Measurements from ENCODE around the gene NHEJ1.

DNA sequence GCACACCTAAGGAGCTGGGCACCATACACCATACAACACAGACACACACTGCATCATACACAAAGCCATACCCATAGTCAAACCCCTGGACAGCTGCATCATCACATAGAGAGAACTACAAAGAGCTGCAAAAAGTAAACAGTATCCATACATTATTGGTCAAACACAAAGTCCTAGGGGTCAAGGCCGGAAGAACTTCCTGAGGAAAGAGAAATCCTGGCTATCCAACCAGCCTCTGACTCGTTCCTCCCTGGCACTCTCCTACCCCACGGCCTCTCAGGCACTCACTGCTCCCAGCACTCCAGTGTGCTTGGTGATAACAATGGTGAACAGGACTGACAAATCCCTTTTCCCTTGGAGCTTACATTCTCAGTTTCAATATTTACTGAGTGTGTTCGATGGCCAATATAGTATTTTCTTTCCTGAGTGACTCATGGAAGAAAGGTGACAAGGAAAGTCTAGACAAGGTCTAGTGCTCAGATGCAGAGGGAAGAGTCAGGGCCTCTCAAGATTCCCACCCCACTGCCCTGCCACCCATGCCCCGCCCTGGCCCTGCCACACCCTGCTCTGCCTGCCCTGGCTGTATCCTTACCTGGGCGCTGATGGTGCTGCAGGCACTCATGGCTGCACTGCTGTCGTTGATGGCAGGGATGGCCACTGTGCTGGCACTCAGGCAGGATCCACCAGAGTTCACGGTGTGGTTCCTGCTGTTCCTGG is 122.7 kb downstream of the NHEJ1 start:
- TF ChIP-seq EP300 (IDR thresholded peaks at IDR 0.05; ENCODE audit: borderline replicate concordance in 1 of 2, low read depth in 1 of 2, low read length in 1 of 2) (no peak), CHD2 (IDR thresholded peaks at IDR 0.05; ENCODE audit: low read length, partially characterized antibody) (no peak), EZH2phosphoT487 (IDR thresholded peaks at IDR 0.05; ENCODE audit: borderline replicate concordance, low read depth) (no peak), RFX5 (IDR thresholded peaks at IDR 0.05; ENCODE audit: low read length) (no peak), RAD21 (IDR thresholded peaks at IDR 0.05; ENCODE audit: low read length) (no peak), NFIC (IDR thresholded peaks at IDR 0.05; ENCODE audit: borderline replicate concordance) (no peak), FOXJ3 (CRISPR knock-in tag; IDR thresholded peaks at IDR 0.05) (no peak), POLR2AphosphoS5 (IDR thresholded peaks at IDR 0.05; ENCODE audit: low read depth, low read length) (no peak), JUND (IDR thresholded peaks at IDR 0.05) (no peak), GABPA (IDR thresholded peaks at IDR 0.05; ENCODE audit: low read depth) (no peak), NRF1 (IDR thresholded peaks at IDR 0.05; ENCODE audit: low read depth, low read length) (no peak)
- TF ChIP-seq, protein P1, sequence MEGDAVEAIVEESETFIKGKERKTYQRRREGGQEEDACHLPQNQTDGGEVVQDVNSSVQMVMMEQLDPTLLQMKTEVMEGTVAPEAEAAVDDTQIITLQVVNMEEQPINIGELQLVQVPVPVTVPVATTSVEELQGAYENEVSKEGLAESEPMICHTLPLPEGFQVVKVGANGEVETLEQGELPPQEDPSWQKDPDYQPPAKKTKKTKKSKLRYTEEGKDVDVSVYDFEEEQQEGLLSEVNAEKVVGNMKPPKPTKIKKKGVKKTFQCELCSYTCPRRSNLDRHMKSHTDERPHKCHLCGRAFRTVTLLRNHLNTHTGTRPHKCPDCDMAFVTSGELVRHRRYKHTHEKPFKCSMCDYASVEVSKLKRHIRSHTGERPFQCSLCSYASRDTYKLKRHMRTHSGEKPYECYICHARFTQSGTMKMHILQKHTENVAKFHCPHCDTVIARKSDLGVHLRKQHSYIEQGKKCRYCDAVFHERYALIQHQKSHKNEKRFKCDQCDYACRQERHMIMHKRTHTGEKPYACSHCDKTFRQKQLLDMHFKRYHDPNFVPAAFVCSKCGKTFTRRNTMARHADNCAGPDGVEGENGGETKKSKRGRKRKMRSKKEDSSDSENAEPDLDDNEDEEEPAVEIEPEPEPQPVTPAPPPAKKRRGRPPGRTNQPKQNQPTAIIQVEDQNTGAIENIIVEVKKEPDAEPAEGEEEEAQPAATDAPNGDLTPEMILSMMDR (IDR thresholded peaks at IDR 0.05): no peak
- TF ChIP-seq, protein P2, sequence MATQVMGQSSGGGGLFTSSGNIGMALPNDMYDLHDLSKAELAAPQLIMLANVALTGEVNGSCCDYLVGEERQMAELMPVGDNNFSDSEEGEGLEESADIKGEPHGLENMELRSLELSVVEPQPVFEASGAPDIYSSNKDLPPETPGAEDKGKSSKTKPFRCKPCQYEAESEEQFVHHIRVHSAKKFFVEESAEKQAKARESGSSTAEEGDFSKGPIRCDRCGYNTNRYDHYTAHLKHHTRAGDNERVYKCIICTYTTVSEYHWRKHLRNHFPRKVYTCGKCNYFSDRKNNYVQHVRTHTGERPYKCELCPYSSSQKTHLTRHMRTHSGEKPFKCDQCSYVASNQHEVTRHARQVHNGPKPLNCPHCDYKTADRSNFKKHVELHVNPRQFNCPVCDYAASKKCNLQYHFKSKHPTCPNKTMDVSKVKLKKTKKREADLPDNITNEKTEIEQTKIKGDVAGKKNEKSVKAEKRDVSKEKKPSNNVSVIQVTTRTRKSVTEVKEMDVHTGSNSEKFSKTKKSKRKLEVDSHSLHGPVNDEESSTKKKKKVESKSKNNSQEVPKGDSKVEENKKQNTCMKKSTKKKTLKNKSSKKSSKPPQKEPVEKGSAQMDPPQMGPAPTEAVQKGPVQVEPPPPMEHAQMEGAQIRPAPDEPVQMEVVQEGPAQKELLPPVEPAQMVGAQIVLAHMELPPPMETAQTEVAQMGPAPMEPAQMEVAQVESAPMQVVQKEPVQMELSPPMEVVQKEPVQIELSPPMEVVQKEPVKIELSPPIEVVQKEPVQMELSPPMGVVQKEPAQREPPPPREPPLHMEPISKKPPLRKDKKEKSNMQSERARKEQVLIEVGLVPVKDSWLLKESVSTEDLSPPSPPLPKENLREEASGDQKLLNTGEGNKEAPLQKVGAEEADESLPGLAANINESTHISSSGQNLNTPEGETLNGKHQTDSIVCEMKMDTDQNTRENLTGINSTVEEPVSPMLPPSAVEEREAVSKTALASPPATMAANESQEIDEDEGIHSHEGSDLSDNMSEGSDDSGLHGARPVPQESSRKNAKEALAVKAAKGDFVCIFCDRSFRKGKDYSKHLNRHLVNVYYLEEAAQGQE (IDR thresholded peaks at IDR 0.05; ENCODE audit: low read depth, low read length): no peak
- TF ChIP-seq, protein P3, sequence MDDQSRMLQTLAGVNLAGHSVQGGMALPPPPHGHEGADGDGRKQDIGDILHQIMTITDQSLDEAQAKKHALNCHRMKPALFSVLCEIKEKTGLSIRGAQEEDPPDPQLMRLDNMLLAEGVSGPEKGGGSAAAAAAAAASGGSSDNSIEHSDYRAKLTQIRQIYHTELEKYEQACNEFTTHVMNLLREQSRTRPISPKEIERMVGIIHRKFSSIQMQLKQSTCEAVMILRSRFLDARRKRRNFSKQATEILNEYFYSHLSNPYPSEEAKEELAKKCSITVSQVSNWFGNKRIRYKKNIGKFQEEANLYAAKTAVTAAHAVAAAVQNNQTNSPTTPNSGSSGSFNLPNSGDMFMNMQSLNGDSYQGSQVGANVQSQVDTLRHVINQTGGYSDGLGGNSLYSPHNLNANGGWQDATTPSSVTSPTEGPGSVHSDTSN (IDR thresholded peaks at IDR 0.05): no peak
